GM19238 (cell line): Measurements from ENCODE around the gene TMEM131.

Source experiments
- DNase-seq: peaks from one replicate; pipeline ENCODE4 v3.0.0; 2011; ENCODE audit warnings: low spot score; ENCODE audit not compliant: insufficient read length

The TMEM131 gene

GRCh38 chr2:97991081-97991856, 4.5 kb downstream of the TMEM131 start:
- no peak for DNase-seq

- no peak for DNase-seq
Observed at GRCh38 chr2:97988722-97989121, 7.0 kb downstream of the TMEM131 start.

- DNase-seq = no peak
Observed at GRCh38 chr2:97985998-97986397, 9.8 kb downstream of the TMEM131 start.

- DNase-seq = no peak
Observed at GRCh38 chr2:97983698-97984097, 12.1 kb downstream of the TMEM131 start.

GRCh38 chr2:97983134-97983533, 12.6 kb downstream of the TMEM131 start:
- no peak for DNase-seq

- no peak for DNase-seq
Observed at GRCh38 chr2:97982621-97983020, 13.1 kb downstream of the TMEM131 start.

- DNase-seq = no peak
Observed at GRCh38 chr2:97981961-97982360, 13.8 kb downstream of the TMEM131 start.

- DNase-seq = no peak
Observed at GRCh38 chr2:97979904-97980303, 15.8 kb downstream of the TMEM131 start.

- no peak for DNase-seq
Observed at GRCh38 chr2:97974471-97974870, 21.3 kb downstream of the TMEM131 start.

GRCh38 chr2:97970293-97971060, 25.3 kb downstream of the TMEM131 start:
- DNase-seq = no peak

- DNase-seq = no peak
Observed at GRCh38 chr2:97969081-97970067, 26.4 kb downstream of the TMEM131 start.

GRCh38 chr2:97967931-97968627, 27.7 kb downstream of the TMEM131 start:
- DNase-seq = no peak

- no peak for DNase-seq
Observed at GRCh38 chr2:97967216-97967592, 28.5 kb downstream of the TMEM131 start.

- DNase-seq = no peak
Observed at GRCh38 chr2:97966545-97967215, 29.1 kb downstream of the TMEM131 start.

- no peak for DNase-seq
Observed at GRCh38 chr2:97965116-97965515, 30.6 kb downstream of the TMEM131 start.

GRCh38 chr2:97963880-97964279, 31.9 kb downstream of the TMEM131 start:
- no peak for DNase-seq

- no peak for DNase-seq
Observed at GRCh38 chr2:97963079-97963406, 32.7 kb downstream of the TMEM131 start.

GRCh38 chr2:97961534-97961933, 34.2 kb downstream of the TMEM131 start:
- no peak for DNase-seq

GRCh38 chr2:97958184-97958583, 37.6 kb downstream of the TMEM131 start:
- DNase-seq = no peak

GRCh38 chr2:97957432-97958183, 38.1 kb downstream of the TMEM131 start:
- no peak for DNase-seq
